ENCODE measurements around the gene CKS1B. TPM values are rescaled to one million over a fixed set of nuclear protein-coding genes. Genes with fewer than 3 reads are reported as not detected.

CKS1B gene
- total RNA-seq, 2 experiments from 2014 or later = 151 to 162 TPM

- H3K4me3 Mint-ChIP-seq = peak overlapping the region; percentile 90
- CTCF ChIA-PET = interaction anchor here (0.7 to 11.4 kb wide), 6 partner anchors 13 to 442 kb away, joined by 3 to 139 read pairs (median 4); partner anchors contain the start of genes FLAD1 and PMVK
- H3K36me3 Mint-ChIP-seq (ENCODE audit: low read depth) = peaks cover 22% of the 10 kb centered on the region
- H3K27ac Mint-ChIP-seq = peak overlapping the region; percentile 91
- H3K27me3 Mint-ChIP-seq = no peaks in the 10 kb centered on the region
- peaks cover 56% of the 10 kb centered on the region for H3K4me1 Mint-ChIP-seq
- DNase-seq = peak; percentile 99
- H3K9me3 Mint-ChIP-seq = no peaks in the 10 kb centered on the region
- POLR2A ChIA-PET = interaction anchor here (0.8 to 13.2 kb wide), 6 partner anchors 12 to 395 kb away, joined by 3 to 203 read pairs (median 8); partner anchors contain the start of genes CKS1B and FLAD1
Observed at GRCh38 chr1:155001675-155002463, 27.4 kb downstream of the CKS1B start.

DNA sequence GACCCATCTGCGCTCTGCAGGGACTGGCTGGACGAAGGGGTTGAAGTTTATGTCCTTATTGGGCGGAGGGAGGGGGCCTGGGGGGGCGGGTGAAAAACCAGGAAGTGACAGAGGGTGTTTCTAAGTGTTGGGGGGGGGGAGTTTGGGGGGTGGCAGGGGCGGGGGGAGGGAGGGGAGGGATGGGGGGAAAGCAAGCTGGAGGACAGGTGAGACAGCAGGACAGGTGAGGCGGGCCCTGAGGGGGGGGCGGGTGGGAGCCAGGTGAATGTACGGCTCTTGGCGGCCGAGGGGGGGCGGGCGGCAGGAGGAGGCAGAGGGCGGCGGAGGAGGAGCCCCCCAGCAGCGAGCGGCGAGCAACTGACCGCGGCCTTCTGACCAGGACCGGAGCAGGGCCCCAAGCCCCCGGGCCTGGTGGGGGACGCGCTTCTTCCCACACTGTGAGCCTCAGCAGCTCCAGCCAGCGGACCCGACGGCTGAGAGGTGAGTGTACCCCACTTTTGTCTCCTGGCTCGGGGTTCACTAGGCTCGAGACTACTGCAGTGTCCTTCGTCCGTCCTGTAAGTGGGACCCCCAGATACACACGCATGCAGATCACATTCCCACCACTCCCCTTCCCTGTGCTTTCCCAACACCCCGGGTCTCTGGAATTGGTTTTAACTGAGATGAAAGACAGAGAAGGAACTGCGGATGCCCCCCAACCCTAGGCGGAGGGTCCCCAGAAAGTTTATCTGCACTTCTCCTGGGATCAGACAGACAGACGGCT lies 28.2 kb downstream of the CKS1B start, which contains the start of gene ZBTB7B:
ZBTB7B (plus strand) TSS at position 339 of the 763 bp plus-strand sequence. CDS start 11,859 bp downstream, outside the sequence.
- peak; percentile 37 for DNase-seq
- peaks cover 57% of the 10 kb centered on the region for H3K4me1 Mint-ChIP-seq
- H3K36me3 Mint-ChIP-seq (ENCODE audit: low read depth) = peaks cover 22% of the 10 kb centered on the region
- ChIA-PET CTCF (interaction anchor here (0.7 to 11.4 kb wide), 6 partner anchors 13 to 443 kb away, joined by 3 to 139 read pairs (median 4); partner anchors contain the start of genes FLAD1 and PMVK), POLR2A (interaction anchor here (0.5 to 13.2 kb wide), 5 partner anchors 11 to 395 kb away, joined by 3 to 203 read pairs (median 12); partner anchors contain the start of genes CKS1B and FLAD1)
- no peaks in the 10 kb centered on the region for H3K27me3 Mint-ChIP-seq
- H3K27ac Mint-ChIP-seq = peak within 1 kb of the TSS; percentile 91
- peak within 1 kb of the TSS; percentile 90 for H3K4me3 Mint-ChIP-seq
- H3K9me3 Mint-ChIP-seq = no peaks in the 10 kb centered on the region

DNA sequence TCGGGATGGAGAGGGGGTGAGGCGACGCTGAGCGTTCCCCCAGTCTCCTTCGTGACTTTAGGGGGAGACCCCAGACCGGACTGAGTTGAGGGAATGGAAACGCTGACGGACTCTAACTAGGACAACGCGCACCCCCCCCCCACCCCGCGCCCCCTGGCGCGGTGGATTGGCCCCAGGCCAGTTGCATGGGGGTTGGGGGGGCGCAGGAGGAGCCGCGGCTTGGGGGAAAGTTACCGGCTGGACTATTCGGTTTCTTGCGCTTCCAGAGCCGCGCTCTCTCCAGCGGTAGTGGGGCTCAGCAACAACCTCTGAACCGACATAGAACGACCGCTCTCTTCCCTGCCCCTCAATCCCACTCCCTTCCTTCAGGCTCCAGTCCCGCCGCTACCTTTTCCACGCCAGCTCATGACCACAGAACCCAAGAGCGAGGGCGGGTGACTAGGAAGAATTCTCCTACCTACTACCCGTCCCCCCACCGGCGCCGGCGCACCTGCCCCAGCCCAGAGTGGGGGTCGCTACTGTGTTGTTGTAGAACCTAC lies 28.8 kb downstream of the CKS1B start:
- POLR2A ChIA-PET = interaction anchor here (1.7 to 13.2 kb wide), 2 partner anchors 10 to 29 kb away, joined by 12 to 203 read pairs; partner anchors contain the start of gene CKS1B

GRCh38 chr1:155003766-155004351 lies 29.4 kb downstream of the CKS1B start:
- no peaks in the 10 kb centered on the region for H3K27me3 Mint-ChIP-seq
- H3K9me3 Mint-ChIP-seq = no peaks in the 10 kb centered on the region
- peaks cover 56% of the 10 kb centered on the region for H3K4me1 Mint-ChIP-seq
- peaks cover 23% of the 10 kb centered on the region for H3K36me3 Mint-ChIP-seq (ENCODE audit: low read depth)
- H3K27ac Mint-ChIP-seq = peak overlapping the region; percentile 90
- peak; percentile 50 for DNase-seq
- POLR2A ChIA-PET = interaction anchor here (0.9 to 13.2 kb wide), 4 partner anchors 10 to 30 kb away, joined by 3 to 203 read pairs (median 8); partner anchors contain the start of gene CKS1B
- H3K4me3 Mint-ChIP-seq = peak overlapping the region; percentile 90
- CTCF ChIA-PET = interaction anchor here (6.2 kb wide), 1 partner anchor 14 kb away, joined by 39 read pairs; no protein-coding TSS in a partner anchor

More for the DNA sequence above, 28.8 kb downstream of the CKS1B start:
- peak overlapping the region; percentile 90 for H3K4me3 Mint-ChIP-seq
- H3K27me3 Mint-ChIP-seq = no peaks in the 10 kb centered on the region
- peak overlapping the region; percentile 90 for H3K27ac Mint-ChIP-seq
- peaks cover 56% of the 10 kb centered on the region for H3K4me1 Mint-ChIP-seq
- H3K36me3 Mint-ChIP-seq (ENCODE audit: low read depth) = peaks cover 22% of the 10 kb centered on the region
- CTCF ChIA-PET = interaction anchor here (6.2 kb wide), 1 partner anchor 14 kb away, joined by 39 read pairs; no protein-coding TSS in a partner anchor
- DNase-seq = peak; percentile 26
- no peaks in the 10 kb centered on the region for H3K9me3 Mint-ChIP-seq

GRCh38 chr1:155004352-155005075 lies 30.0 kb downstream of the CKS1B start:
- Mint-ChIP-seq H3K4me3 (peak overlapping the region; percentile 90), H3K4me1 (peaks cover 52% of the 10 kb centered on the region)
- POLR2A ChIA-PET = interaction anchor here (0.6 to 13.2 kb wide), 5 partner anchors 9 to 44 kb away, joined by 3 to 203 read pairs (median 3); partner anchors contain the start of gene CKS1B

DNA sequence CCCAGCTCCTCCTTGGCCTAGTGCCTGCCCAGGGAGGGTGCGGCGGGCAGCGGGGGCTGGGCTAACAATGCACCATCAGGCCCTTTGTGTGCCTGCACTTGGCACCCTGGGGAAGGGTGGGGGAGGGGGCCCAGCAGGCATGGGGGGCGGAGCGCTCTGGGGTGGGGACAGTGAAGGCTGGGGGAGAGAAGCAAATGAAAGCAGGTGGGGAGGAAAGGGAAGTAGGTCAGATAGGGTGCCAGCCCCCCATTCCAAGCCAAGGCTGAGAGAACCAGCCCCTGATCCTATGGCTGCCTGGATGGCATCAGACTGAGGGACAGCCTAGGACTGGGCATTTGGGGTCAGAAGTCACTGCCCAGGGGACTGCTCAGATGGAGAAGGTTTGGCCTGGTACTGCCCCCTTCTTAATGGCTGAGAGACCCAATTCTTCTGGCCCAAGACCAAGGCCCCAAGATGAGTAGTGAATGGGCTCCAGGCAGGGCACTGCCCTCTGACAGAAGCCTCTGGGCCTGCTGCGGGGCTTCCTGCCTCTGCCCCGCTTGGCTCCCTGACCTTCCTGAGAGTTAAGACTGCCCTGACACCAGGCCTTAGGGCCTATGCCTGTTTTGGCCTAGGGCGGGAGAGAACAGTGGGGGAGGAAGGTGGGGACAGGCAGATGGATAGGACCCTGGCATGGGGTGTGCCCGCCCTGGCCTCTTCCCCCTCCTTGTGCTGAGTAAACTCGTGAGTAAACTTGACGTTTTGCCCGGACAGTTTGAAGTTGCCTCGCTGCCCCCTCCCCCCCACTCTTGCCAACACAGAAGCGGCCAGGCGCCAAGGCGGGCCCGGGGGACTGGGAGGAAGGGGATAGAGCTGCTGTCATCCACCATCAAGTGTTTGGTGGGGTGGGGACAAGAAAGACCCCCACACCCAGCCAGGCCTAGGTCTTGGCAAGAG lies 30.9 kb downstream of the CKS1B start:
- POLR2A ChIA-PET = interaction anchor here (0.6 to 13.2 kb wide), 10 partner anchors 8 to 69 kb away, joined by 3 to 203 read pairs (median 6); partner anchors contain the start of genes FLAD1, PMVK and PYGO2
- H3K9me3 Mint-ChIP-seq = no peaks in the 10 kb centered on the region
- H3K36me3 Mint-ChIP-seq (ENCODE audit: low read depth) = peaks cover 38% of the 10 kb centered on the region
- H3K4me3 Mint-ChIP-seq = peak overlapping the region; percentile 50
- H3K4me1 Mint-ChIP-seq = peaks cover 51% of the 10 kb centered on the region
- no peaks in the 10 kb centered on the region for H3K27me3 Mint-ChIP-seq
- DNase-seq = peak; percentile 39
- peak overlapping the region; percentile 90 for H3K27ac Mint-ChIP-seq
- CTCF ChIA-PET = interaction anchor here (6.2 kb wide), 1 partner anchor 12 kb away, joined by 39 read pairs; no protein-coding TSS in a partner anchor

More at GRCh38 chr1:155004352-155005075, 30.0 kb downstream of the CKS1B start:
- CTCF ChIA-PET = interaction anchor here (6.2 kb wide), 1 partner anchor 13 kb away, joined by 39 read pairs; no protein-coding TSS in a partner anchor
- peak overlapping the region; percentile 90 for H3K27ac Mint-ChIP-seq
- H3K9me3 Mint-ChIP-seq = no peaks in the 10 kb centered on the region
- no peak for DNase-seq
- H3K27me3 Mint-ChIP-seq = no peaks in the 10 kb centered on the region
- peaks cover 30% of the 10 kb centered on the region for H3K36me3 Mint-ChIP-seq (ENCODE audit: low read depth)

- Mint-ChIP-seq H3K27ac (peak overlapping the region; percentile 90), H3K4me1 (peaks cover 60% of the 10 kb centered on the region), H3K4me3 (peak overlapping the region; percentile 50), H3K27me3 (no peaks in the 10 kb centered on the region), H3K9me3 (no peaks in the 10 kb centered on the region), H3K36me3 (ENCODE audit: low read depth) (peaks cover 44% of the 10 kb centered on the region)
- ChIA-PET POLR2A (interaction anchor here (1.0 to 14.7 kb wide), 9 partner anchors 8 to 70 kb away, joined by 3 to 203 read pairs (median 9); partner anchors contain the start of genes CKS1B, FLAD1, LENEP and PMVK), CTCF (interaction anchor here (0.7 to 6.2 kb wide), 7 partner anchors 11 to 166 kb away, joined by 3 to 39 read pairs (median 4); partner anchors contain the start of genes FLAD1, KRTCAP2 and PBXIP1)
- DNase-seq = peak; percentile 58
Observed at GRCh38 chr1:155006601-155007101, 32.2 kb downstream of the CKS1B start.

GRCh38 chr1:155007251-155007828 lies 32.9 kb downstream of the CKS1B start:
- Mint-ChIP-seq H3K4me3 (peak overlapping the region; percentile 30), H3K9me3 (no peaks in the 10 kb centered on the region), H3K27me3 (no peaks in the 10 kb centered on the region), H3K4me1 (peaks cover 66% of the 10 kb centered on the region), H3K36me3 (ENCODE audit: low read depth) (peaks cover 49% of the 10 kb centered on the region), H3K27ac (peak overlapping the region; percentile 90)
- ChIA-PET POLR2A (interaction anchor here (1.2 to 14.7 kb wide), 7 partner anchors 9 to 71 kb away, joined by 4 to 203 read pairs (median 12); partner anchors contain the start of genes CKS1B, FLAD1, LENEP and PMVK), CTCF (interaction anchor here (0.7 to 6.2 kb wide), 9 partner anchors 8 to 166 kb away, joined by 3 to 39 read pairs (median 4); partner anchors contain the start of genes FLAD1, KRTCAP2 and PBXIP1)
- peak; percentile 24 for DNase-seq

DNA sequence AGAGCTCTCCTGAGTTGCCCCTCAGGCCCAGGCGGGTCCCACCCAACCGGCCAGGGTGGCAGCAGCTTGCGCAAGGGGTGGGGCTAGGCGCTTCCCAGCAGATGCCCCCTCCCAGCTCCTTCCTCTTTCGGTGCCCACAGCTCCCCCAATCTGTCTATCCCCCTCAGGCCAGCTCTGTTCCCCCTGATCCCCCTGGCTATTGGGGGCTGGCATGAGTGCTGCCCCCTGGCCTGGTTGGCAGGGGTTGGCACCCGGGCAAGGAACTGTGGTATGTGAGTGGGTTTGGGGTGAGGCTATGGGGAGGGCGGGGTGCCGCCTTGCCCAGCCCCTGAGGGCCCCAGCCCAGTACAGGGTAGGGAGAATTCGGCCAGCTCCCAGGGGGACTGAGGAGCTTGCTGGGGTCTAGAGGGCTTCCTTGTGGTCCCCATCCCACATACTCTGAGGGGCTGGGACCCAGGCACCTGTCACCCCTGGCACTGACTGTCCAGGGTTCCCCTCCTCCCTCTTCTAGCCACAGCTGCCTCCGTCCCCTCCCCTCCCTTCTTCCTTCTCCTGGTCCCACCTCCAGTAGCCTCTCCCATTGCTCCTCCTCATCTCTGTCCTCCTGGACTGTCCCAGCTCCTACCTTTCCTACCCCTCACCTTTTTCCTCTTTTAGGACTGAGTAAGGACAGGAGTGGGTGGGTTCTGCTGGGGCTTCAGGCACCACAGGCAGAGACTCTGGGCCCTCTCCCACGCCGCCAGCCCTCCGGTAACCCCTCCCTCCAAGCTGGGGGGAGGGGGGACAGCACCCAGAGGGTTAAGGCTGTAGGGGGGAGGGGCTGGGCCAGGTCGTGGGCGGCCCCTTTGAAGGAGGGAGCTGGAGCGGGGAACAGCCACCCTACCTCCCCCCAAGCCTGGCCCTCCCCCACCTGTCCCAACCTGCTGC lies 33.8 kb downstream of the CKS1B start:
- Mint-ChIP-seq H3K27ac (peak overlapping the region; percentile 90), H3K36me3 (ENCODE audit: low read depth) (peaks cover 54% of the 10 kb centered on the region), H3K27me3 (no peaks in the 10 kb centered on the region), H3K9me3 (no peaks in the 10 kb centered on the region), H3K4me1 (peaks cover 75% of the 10 kb centered on the region), H3K4me3 (peak overlapping the region; percentile 96)
- ChIA-PET CTCF (interaction anchor here (1.1 to 6.2 kb wide), 3 partner anchors 9 to 12 kb away, joined by 3 to 39 read pairs (median 14); no protein-coding TSS in a partner anchor), POLR2A (interaction anchor here (0.6 to 14.7 kb wide), 14 partner anchors 8 to 165 kb away, joined by 3 to 203 read pairs (median 4); partner anchors contain the start of genes CKS1B, FLAD1, KRTCAP2 and LENEP)
- DNase-seq = peak; percentile 77
